ENCODE measurements around the gene PLCG1. TPM values are rescaled to one million over a fixed set of nuclear protein-coding genes. Genes with fewer than 3 reads are reported as not detected.

PLCG1 gene
- total and polyA plus RNA-seq, 12 donors = 32.9 to 139 (median 76.9) TPM

DNA sequence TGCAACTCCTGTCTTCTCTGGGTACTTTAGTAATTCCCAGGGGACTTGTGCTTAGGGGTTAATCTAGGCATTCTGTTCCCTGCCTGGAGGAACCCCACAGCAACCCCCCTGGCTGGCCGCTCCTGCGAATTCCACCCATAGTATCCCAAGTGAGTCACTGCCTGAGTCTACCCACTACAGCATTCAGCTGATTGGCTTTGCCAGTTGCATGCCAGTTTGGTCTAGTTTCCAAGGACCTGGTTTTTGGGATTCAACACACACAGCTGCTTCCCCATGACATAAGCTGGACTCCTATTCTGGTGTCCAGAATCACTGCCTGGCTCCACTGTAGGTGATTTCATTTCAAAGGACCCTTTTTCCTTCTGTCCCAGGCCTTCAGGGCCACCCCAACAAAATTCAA is 40.3 kb downstream of the PLCG1 start:
- no peaks in the 10 kb centered on the region for H3K27me3 ChIP-seq
- DNase-seq = peak; percentile 58 to 84 (median 74)
- no peak overlapping the region for H3K4me3 ChIP-seq
- intact Hi-C loops (cut with DNase I) = loop anchor here in 1 of 2 donors (10.0 kb wide), 1 partner anchor 47 kb away; no protein-coding TSS in a partner anchor
- H3K9me3 ChIP-seq (replicated peaks in 1 of 3) = no peaks in the 10 kb centered on the region
- H3K4me1 ChIP-seq (replicated peaks in 1 of 2) = peaks cover 12 to 19% of the 10 kb centered on the region in 2 donors
- no peak for TF ChIP-seq CTCF (IDR thresholded peaks at IDR 0.05)
- peak in 1 of 2 donors; percentile 15 for TF ChIP-seq POLR2A (IDR thresholded peaks at IDR 0.05)
- H3K27ac ChIP-seq = peak overlapping the region in 4 of 5 donors; percentile 13 to 75 (median 47)
- H3K36me3 ChIP-seq (replicated peaks in 1 of 2) = peaks cover 0 to 22% of the 10 kb centered on the region in 2 donors
- WGBS, 4 donors = 36 to 54% (median 42%) methylated on average over 2 of the region's 2 CpGs

DNA sequence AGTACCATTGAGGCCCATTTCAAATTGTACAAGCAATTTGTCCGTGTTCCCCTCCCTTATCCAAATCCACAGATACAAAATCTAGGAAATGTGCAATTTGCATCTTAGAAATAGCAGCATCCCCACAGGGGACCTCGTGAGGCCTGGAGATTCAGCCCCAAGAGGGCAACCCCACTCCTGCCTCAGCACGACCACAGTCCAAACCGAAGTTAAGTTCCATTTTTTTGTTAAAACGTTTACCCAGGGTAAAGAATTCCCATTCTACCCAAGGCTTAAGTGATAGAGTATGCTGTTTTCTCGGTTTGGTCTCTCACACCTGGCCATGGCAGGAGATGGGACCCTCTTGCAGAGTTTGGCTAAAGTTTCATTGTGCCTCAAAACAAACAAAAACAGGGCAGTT is 41.2 kb downstream of the PLCG1 start:
- TF ChIP-seq CTCF (IDR thresholded peaks at IDR 0.05) (no peak), POLR2A (IDR thresholded peaks at IDR 0.05) (no peak)
- Histone ChIP-seq H3K27ac (peak overlapping the region in 3 of 5 donors; percentile 4 to 75 (median 73)), H3K36me3 (replicated peaks in 1 of 2) (peaks cover 0 to 22% of the 10 kb centered on the region in 2 donors), H3K4me1 (replicated peaks in 1 of 2) (peaks cover 8 to 16% of the 10 kb centered on the region in 2 donors), H3K9me3 (replicated peaks in 1 of 3) (no peaks in the 10 kb centered on the region), H3K4me3 (no peak overlapping the region), H3K27me3 (no peaks in the 10 kb centered on the region)
- intact Hi-C loops (cut with DNase I) = loop anchor here in 1 of 2 donors (10.0 kb wide), 1 partner anchor 46 kb away; no protein-coding TSS in a partner anchor
- WGBS, 4 donors = 84 to 96% (median 87%) methylated on average over 6 of the region's 6 CpGs
- DNase-seq = peak in 2 of 7 donors; percentile 5 to 41

- peaks cover 0 to 17% of the 10 kb centered on the region in 2 donors for H3K36me3 ChIP-seq (replicated peaks in 1 of 2)
- no peaks in the 10 kb centered on the region for H3K9me3 ChIP-seq (replicated peaks in 1 of 3)
- peak overlapping the region in 2 of 5 donors; percentile 73 to 75 for H3K27ac ChIP-seq
- H3K4me3 ChIP-seq = no peak overlapping the region
- DNase-seq = peak in 5 of 7 donors; percentile 13 to 50 (median 28)
- 76 to 82% (median 80%) methylated on average over 4 to 8 of the region's 8 CpGs for WGBS, 4 donors
- TF ChIP-seq CTCF (IDR thresholded peaks at IDR 0.05) = no peak
- no peak for TF ChIP-seq POLR2A (IDR thresholded peaks at IDR 0.05)
- intact Hi-C loops (cut with DNase I) = loop anchor here in 1 of 2 donors (10.0 kb wide), 1 partner anchor 46 kb away; no protein-coding TSS in a partner anchor
- H3K27me3 ChIP-seq = no peaks in the 10 kb centered on the region
- H3K4me1 ChIP-seq (replicated peaks in 1 of 2) = peaks cover 8 to 16% of the 10 kb centered on the region in 2 donors
Measured at GRCh38 chr20:41178904-41179432, 41.6 kb downstream of the PLCG1 start.

GRCh38 chr20:41179961-41180360 is 42.6 kb downstream of the PLCG1 start:
- DNase-seq = peak in 4 of 7 donors; percentile 7 to 29 (median 14)
- H3K4me1 ChIP-seq (replicated peaks in 1 of 2) = peaks cover 8 to 11% of the 10 kb centered on the region in 2 donors
- WGBS, 4 donors = 91 to 96% (median 94%) methylated on average over 6 to 8 of the region's 8 CpGs
- TF ChIP-seq POLR2A (IDR thresholded peaks at IDR 0.05) (no peak), CTCF (IDR thresholded peaks at IDR 0.05) (no peak)
- intact Hi-C loops (cut with DNase I) = loop anchor here in 1 of 2 donors (10.0 kb wide), 1 partner anchor 45 kb away; no protein-coding TSS in a partner anchor
- H3K4me3 ChIP-seq = no peak overlapping the region
- H3K27ac ChIP-seq = peak overlapping the region in 1 of 5 donors; percentile 9
- peaks cover 0 to 7% of the 10 kb centered on the region in 2 donors for H3K36me3 ChIP-seq (replicated peaks in 1 of 2)
- no peaks in the 10 kb centered on the region for H3K27me3 ChIP-seq
- no peaks in the 10 kb centered on the region for H3K9me3 ChIP-seq (replicated peaks in 1 of 3)

Measured in adrenal gland (tissue), 12 donors.